GM18951 (cell line): ENCODE results near the gene CLN3.
"Not testable (repeated sequence)": the region's sequence is repeated elsewhere in the genome, so short reads cannot be mapped to it uniquely, and the experiment has no call there.

ENCODE experiments used
- POLR2A ChIP-seq: IDR thresholded peaks from 4 replicates; pipeline ENCODE4 v1.6.1; 2011; ENCODE audit warnings: mild to moderate bottlenecking; ENCODE audit not compliant: insufficient read length, insufficient read depth; ENCODE audit errors: extremely low read depth
- in situ Hi-C: fragments of 300-500 bp; cut with MboI; formaldehyde crosslinking; loops from one replicate; pipeline ENCODE4 v1.12.0; 2022; ENCODE audit warnings: low sequenced_read_pairs, mixed read lengths, inconsistent platforms; ENCODE audit not compliant: unreplicated experiment

Gene CLN3

GRCh38 chr16:28502290-28502689 is 10.4 kb upstream of the CLN3 start:
- TF ChIP-seq POLR2A, result no peak
- in situ Hi-C loops, result no loop called here

GRCh38 chr16:28501258-28502232 is 9.7 kb upstream of the CLN3 start:
- in situ Hi-C loops, result no loop called here
- TF ChIP-seq POLR2A, result no peak

GRCh38 chr16:28500476-28501180 is 8.8 kb upstream of the CLN3 start:
- in situ Hi-C loops, result not testable (repeated sequence)

- TF ChIP-seq POLR2A, result no peak
- in situ Hi-C loops, result no loop called here
Observed at GRCh38 chr16:28499854-28500253, 8.0 kb upstream of the CLN3 start.

GRCh38 chr16:28498666-28499381 is 7.0 kb upstream of the CLN3 start:
- in situ Hi-C loops, result no loop called here
- TF ChIP-seq POLR2A, result no peak

- in situ Hi-C loops, result no loop called here
- no peak for TF ChIP-seq POLR2A
Observed at GRCh38 chr16:28497861-28498599, 6.2 kb upstream of the CLN3 start.

GRCh38 chr16:28497386-28497785 is 5.5 kb upstream of the CLN3 start:
- no peak for TF ChIP-seq POLR2A
- in situ Hi-C loops, result no loop called here

- in situ Hi-C loops, result no loop called here
- TF ChIP-seq POLR2A, result no peak
Observed at GRCh38 chr16:28496844-28497243, 5.0 kb upstream of the CLN3 start.

GRCh38 chr16:28495795-28496749 is 4.2 kb upstream of the CLN3 start:
- in situ Hi-C loops, result no loop called here
- TF ChIP-seq POLR2A, result no peak

- in situ Hi-C loops, result no loop called here
Observed at GRCh38 chr16:28495098-28495793, 3.4 kb upstream of the CLN3 start.

GRCh38 chr16:28494121-28494851 is 2.4 kb upstream of the CLN3 start, which contains the start of gene APOBR:
APOBR (plus strand) TSS chr16:28494643; CDS start chr16:28494682, 39 bp downstream.
- TF ChIP-seq POLR2A, result peak; percentile 64
- in situ Hi-C loops, result no loop called here

More at GRCh38 chr16:28495098-28495793, 3.4 kb upstream of the CLN3 start:
- no peak for TF ChIP-seq POLR2A
